Hepatocyte (in vitro differentiated cells): Measurements from ENCODE around the gene HOXB4. TPM values are rescaled to one million over a fixed set of nuclear protein-coding genes. Genes with fewer than 3 reads are reported as not detected.
A peak's percentile ranks its signal among the peaks of the same experiment; 100 is the strongest.

Experiments used
- DNase-seq: peaks from one replicate; pipeline ENCODE4 v3.0.0-alpha.2; 2016; ENCODE audit warnings: low spot score
- H2AFZ ChIP-seq: fragments of 200-600 bp; sonication (generic); 2 replicates; pipeline ENCODE4 v1.6.0; 2016; ENCODE audit warnings: antibody characterized with exemption, mild to moderate bottlenecking
- H3K27ac ChIP-seq: fragments of 200-600 bp; sonication (generic); 2 replicates; pipeline ENCODE4 v1.5.1; 2016; ENCODE audit warnings: mild to moderate bottlenecking
- H3K27me3 ChIP-seq: fragments of 200-600 bp; sonication (generic); 2 replicates; pipeline ENCODE4 v1.6.1; 2016
- H3K36me3 ChIP-seq: fragments of 200-600 bp; sonication (generic); replicated peaks from 2 replicates; pipeline ENCODE4 v1.5.1; 2016; ENCODE audit warnings: low read depth; ENCODE audit not compliant: insufficient read depth
- H3K4me1 ChIP-seq: fragments of 200-600 bp; sonication (generic); 2 replicates; pipeline ENCODE4 v1.5.1; 2016; ENCODE audit warnings: mild to moderate bottlenecking, moderate library complexity; ENCODE audit not compliant: insufficient read depth
- H3K4me2 ChIP-seq: fragments of 200-600 bp; sonication (generic); 2 replicates; pipeline ENCODE4 v1.6.0; 2016
- H3K4me3 ChIP-seq: fragments of 200-600 bp; sonication (generic); 2 replicates; pipeline ENCODE4 v1.5.1; 2016; ENCODE audit warnings: mild to moderate bottlenecking
- H3K79me2 ChIP-seq: fragments of 200-600 bp; sonication (generic); 2 replicates; pipeline ENCODE4 v1.6.0; 2017; ENCODE audit warnings: mild to moderate bottlenecking
- H3K9me2 ChIP-seq: fragments of 200-600 bp; sonication (generic); replicated peaks from 2 replicates; pipeline ENCODE4 v1.6.0; 2017; ENCODE audit warnings: mild to moderate bottlenecking; ENCODE audit not compliant: insufficient read depth
- H3K9me3 ChIP-seq: fragments of 200-600 bp; sonication (generic); 2 replicates; pipeline ENCODE4 v1.5.1; 2016; ENCODE audit warnings: low read depth, mild to moderate bottlenecking
- H4K20me1 ChIP-seq: fragments of 200-600 bp; sonication (generic); 2 replicates; pipeline ENCODE4 v1.6.0; 2016; ENCODE audit warnings: mild to moderate bottlenecking; ENCODE audit not compliant: insufficient read depth, poor library complexity, severe bottlenecking
- CTCF ChIP-seq: fragments of 200-600 bp; sonication (generic); IDR thresholded peaks from 2 replicates; pipeline ENCODE4 v1.5.1; 2016; ENCODE audit warnings: antibody characterized with exemption, mild to moderate bottlenecking; ENCODE audit not compliant: poor library complexity
- EZH2 ChIP-seq: fragments of 200-600 bp; sonication (generic); IDR thresholded peaks from 2 replicates; pipeline ENCODE4 v1.6.1; 2016; ENCODE audit warnings: antibody characterized with exemption, mild to moderate bottlenecking, borderline replicate concordance
- EZH2phosphoT487 ChIP-seq: fragments of 200-600 bp; sonication (generic); IDR thresholded peaks from one replicate; pipeline ENCODE4 v1.6.1; 2018; ENCODE audit warnings: antibody characterized with exemption, mild to moderate bottlenecking, low read depth, moderate library complexity; ENCODE audit not compliant: unreplicated experiment, severe bottlenecking
- WGBS: methylation state at CpG from one replicate; pipeline ENCODE4 v1.1.6; 2016; ENCODE audit warnings: low lambda C conversion rate; ENCODE audit errors: missing lambda C conversion rate; 5-methylcytosine and 5-hydroxymethylcytosine counted together
- polyA plus RNA-seq: library from polyadenylated mRNA; unstranded; fragments of >200 nt; fragmentation: Nextera tagmentation; extraction: Ambion mirVana; gene quantifications from 2 replicates; pipeline ENCODE4 v1.2.1, GENCODE V29; 2016
- total RNA-seq: library from RNA; depleted of rRNA; stranded (reverse); fragments of >200 nt; gene quantifications from 2 replicates; pipeline ENCODE4 v1.2.3, GENCODE V29; 2014

The HOXB4 gene
- total and polyA plus RNA-seq, 2 experiments from 2014 or later = 1.8 to 2.2 TPM

GRCh38 chr17:48620461-48621139 lies 42.5 kb upstream of the HOXB4 start:
- H3K79me2 ChIP-seq = no peaks in the 10 kb centered on the region
- peak overlapping the region; percentile 74 for H3K4me2 ChIP-seq
- no peak for TF ChIP-seq EZH2
- no peak for TF ChIP-seq EZH2phosphoT487
- no peak for TF ChIP-seq CTCF
- WGBS = 34% methylated on average over 6 of the region's 6 CpGs
- no peak for DNase-seq
- no peaks in the 10 kb centered on the region for H3K36me3 ChIP-seq
- no peak overlapping the region for H3K4me3 ChIP-seq
- H3K4me1 ChIP-seq = peaks cover 15% of the 10 kb centered on the region
- peaks cover 96% of the 10 kb centered on the region for H3K27me3 ChIP-seq
- no peaks in the 10 kb centered on the region for H4K20me1 ChIP-seq
- no peaks in the 10 kb centered on the region for H3K9me2 ChIP-seq
- H2AFZ ChIP-seq = no peak overlapping the region
- H3K9me3 ChIP-seq = no peaks in the 10 kb centered on the region
- no peak overlapping the region for H3K27ac ChIP-seq

- no peak for TF ChIP-seq CTCF
- TF ChIP-seq EZH2 = peak; percentile 81
- Histone ChIP-seq H3K4me2 (peak overlapping the region; percentile 74), H3K4me3 (no peak overlapping the region), H3K36me3 (no peaks in the 10 kb centered on the region), H3K79me2 (no peaks in the 10 kb centered on the region), H4K20me1 (no peaks in the 10 kb centered on the region), H3K9me3 (no peaks in the 10 kb centered on the region), H2AFZ (no peak overlapping the region), H3K27me3 (peaks cover 96% of the 10 kb centered on the region), H3K4me1 (peaks cover 9% of the 10 kb centered on the region), H3K27ac (no peak overlapping the region), H3K9me2 (no peaks in the 10 kb centered on the region)
- 16% methylated on average over 32 of the region's 32 CpGs for WGBS
- DNase-seq = no peak
These were observed 41.8 kb upstream of the HOXB4 start for GRCh38 chr17:48619826-48620449.

GRCh38 chr17:48618256-48618896 lies 40.2 kb upstream of the HOXB4 start:
- DNase-seq = peak; percentile 94
- Histone ChIP-seq H3K79me2 (no peaks in the 10 kb centered on the region), H3K4me2 (peak overlapping the region; percentile 74), H3K27ac (no peak overlapping the region), H3K9me3 (no peaks in the 10 kb centered on the region), H2AFZ (no peak overlapping the region), H4K20me1 (no peaks in the 10 kb centered on the region), H3K9me2 (no peaks in the 10 kb centered on the region), H3K4me1 (peaks cover 6% of the 10 kb centered on the region), H3K36me3 (no peaks in the 10 kb centered on the region), H3K27me3 (peaks cover 96% of the 10 kb centered on the region), H3K4me3 (no peak overlapping the region)
- TF ChIP-seq CTCF (peak; percentile 99), EZH2 (peak; percentile 85), EZH2phosphoT487 (peak; percentile 85)
- 7% methylated on average over 25 of the region's 25 CpGs for WGBS
